Skin of body (tissue), 3 donors: ENCODE measurements around the gene POU6F2. TPM values are rescaled to one million over a fixed set of nuclear protein-coding genes. Genes with fewer than 3 reads are reported as not detected.

Experiments
- DNase-seq: peaks from one replicate; lab custom pipeline; 2025; lab: John Stamatoyannopoulos, UW
- small RNA-seq: library from RNA; depleted of rRNA; stranded (forward); fragments of <200 nt; gene quantifications from one replicate; pipeline ENCODE3, GENCODE V24; 2014; ENCODE audit warnings: low replicate concordance
- total RNA-seq: library from RNA; depleted of rRNA; stranded (reverse); fragments of >200 nt; gene quantifications from one replicate; pipeline ENCODE4 v1.2.3, GENCODE V29; 2014

POU6F2 gene
- total RNA-seq, 1 donor from 2014 or later: 0.20 TPM

DNA sequence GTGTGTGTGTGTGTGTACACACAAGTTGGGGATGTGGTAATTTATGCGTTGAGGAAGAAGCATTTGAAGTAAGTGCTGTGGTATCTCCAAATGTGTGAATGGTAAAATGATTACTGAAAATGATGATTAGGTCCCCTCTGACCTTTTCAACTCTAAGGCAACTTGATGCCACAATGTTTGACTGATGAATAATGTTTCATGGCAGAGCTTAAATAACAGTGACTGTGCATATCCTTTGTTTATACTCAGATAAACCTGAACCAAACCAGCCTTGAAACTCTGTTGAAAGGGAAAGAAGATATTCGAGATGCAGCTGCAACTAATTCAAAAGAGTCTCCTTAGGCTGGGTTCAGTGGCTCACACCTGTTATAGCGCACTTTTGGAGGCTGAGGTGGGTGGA lies 523.6 kb downstream of the POU6F2 start:
- DNase-seq: no peak

DNA sequence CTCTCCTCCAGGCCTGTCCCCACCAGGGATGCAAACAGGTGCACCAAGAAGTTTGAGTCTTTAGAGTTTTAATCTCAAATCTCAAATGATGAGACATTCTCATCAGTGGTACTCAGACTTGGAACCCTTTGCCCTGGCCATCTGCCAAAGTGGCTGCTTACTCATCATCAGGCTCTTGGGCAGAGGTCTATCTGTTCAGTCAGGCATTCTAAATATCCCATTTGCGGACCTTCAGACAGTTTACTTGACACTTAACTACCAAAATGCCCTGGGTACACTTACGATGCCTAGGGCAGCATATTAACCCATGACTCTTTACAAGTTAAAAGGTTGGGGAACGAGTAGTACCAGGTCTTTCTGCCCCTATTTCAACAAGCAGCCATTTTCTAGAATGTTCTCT lies 527.3 kb downstream of the POU6F2 start:
- DNase-seq: no peak

DNA sequence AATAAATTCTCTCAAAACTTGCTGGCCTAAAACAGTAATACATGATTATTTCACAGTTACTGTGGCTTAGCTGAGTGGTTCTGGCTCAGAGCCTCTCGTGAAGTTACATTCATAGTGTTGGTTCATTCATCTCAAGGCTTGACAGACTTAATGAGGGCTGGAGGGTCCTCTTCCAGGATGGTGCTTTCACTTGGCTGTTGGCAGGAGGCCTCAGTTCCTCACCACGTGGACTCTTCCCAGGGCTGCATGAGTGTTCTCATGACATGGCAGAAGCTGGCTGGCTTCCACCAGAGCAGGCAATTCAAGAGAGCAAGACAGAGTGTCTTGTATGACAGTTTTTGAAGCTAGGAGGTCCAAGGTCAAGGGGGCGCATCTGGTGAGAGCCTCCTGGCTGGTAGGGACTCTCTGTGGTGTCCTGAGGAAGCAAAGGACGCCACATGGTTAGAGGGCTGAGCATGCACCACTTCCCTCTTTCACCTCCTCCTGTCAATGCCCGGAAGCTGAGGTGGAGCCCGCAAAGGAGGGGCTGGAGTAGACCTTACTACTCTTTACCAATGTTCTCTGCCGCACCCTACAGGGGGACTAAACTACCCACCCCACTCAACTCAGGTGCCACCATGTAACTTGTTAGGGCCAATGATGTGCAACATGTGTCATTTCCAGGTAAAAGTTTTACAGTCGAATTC lies 530.3 kb downstream of the POU6F2 start:
- DNase-seq: no peak

DNA sequence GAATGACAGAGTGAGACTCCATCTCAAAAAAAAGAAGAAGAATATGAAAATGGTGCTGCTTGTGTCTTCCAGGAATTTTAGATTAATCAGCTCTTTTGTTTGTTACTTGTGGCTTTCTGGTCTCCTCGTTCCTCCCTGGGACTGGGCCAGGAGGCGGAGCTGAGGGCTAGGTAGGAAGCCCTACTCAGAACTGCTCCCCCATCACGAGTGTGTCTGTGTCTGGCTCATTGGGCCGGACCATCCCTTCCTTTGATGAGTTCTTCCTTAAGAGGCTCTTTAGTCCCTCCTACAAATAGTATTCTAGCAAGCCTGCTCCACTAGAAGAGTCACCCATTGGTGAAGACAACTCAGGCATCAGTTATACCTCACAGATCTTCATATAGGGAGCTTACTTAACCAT lies 531.7 kb downstream of the POU6F2 start:
- no peak for DNase-seq

DNA sequence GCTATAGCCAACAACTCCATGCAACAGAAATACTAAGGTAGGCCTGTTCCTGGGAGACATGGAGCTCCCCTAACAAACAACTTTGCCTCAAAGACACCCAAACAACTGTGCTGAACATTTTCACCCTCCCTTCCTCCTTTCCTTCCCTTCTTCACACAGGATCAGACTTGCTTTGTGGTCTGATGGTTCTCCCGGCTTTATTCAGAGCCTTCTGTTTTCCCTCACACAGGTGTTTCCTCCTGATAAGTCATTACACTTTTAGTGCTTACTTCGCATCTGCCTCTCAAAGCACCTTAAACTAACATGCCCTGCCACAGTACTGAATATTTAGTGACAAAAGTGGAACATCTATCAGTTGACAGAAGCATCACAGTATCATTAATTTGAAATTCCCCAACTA lies 532.2 kb downstream of the POU6F2 start:
- DNase-seq: no peak

DNA sequence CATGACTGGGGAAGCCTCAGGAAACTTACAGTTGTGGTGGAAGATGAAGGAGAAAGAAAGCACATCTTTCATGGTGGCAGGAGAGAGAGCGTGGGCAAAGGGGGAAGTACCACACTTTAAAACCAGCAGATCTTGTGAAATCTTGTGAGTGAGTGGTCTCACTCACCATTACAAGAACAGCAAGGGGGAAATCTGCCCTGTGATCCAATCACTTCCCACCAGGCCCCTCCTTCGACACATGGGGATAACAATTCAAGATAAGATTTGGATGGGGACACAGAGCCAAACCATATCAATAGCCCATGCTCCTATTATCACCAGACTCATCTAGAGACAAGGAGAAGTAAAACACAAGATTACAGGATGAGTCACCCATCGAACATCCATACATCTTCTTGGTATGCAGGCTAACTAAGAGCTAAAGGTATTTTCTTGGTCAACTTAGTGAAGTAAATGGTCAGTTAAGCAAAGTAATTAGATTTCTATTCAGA lies 533.2 kb downstream of the POU6F2 start:
- no peak for DNase-seq

DNA sequence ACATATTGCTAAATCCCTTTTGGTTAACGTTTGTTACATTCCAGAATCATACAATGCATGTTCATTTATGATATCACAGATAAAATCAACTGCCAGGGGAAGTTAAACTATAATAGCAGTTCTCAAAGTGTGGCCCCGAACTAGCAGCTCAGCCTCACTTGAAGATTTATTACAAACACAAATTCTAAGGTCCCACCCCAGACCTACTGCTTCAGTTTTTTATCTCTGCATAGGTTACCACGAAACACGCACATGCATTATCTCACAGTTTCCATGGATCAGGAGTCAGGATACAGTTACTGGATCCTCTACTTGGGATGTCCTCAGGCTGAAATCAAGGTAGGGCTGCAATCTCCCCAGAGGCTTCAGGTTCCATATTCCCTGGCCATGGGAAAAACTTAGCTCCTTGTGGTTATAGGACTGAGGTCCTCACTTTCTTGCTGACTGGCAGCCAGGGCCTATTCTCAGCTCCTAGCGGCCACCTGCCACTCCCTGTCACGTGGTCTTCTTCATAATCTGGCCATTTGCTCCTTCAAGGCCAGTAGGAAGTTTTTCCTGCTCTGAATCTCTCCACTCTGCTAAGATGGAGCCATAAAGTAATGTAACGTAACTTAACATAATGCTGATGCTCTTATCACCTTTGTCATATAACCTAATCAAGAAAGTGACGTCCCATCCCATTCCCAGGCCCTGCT lies 538.0 kb downstream of the POU6F2 start:
- no peak for DNase-seq

DNA sequence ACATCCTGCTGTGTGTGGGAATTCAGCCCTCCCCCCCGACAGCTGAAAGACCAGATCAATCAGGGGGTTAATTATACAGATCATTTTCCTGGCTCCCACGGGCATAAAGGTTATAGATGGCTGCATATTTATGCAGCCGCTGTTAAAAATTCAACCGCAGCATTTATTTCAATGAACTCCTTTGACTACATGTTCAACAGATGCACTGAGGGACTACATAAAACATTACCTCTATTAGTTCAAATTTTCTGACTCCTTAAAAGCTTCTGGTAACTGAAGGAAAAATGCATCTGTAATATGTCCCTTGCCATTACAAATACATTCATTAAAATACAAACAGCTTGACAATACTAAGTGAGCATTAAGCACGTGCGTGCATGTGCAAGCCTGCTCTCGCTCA lies 538.8 kb downstream of the POU6F2 start:
- DNase-seq: no peak

DNA sequence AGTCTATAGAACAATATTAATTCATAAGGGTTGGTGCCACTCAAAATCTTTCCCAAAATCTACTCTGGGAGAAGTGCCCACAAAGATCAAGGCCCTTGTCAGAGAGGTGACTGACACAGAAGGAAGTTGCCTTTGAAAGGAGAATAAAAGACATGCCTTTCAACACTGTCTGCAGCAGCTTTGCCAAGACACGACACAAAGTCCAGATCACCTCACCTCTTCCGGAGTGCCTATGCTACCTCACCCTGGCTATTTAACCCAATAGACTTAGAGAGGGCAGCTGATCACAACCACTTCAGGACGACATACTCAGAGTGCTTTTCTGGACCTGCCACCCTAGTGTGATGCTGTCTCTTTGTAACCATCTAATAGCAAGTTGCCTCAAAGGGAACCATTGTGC lies 539.5 kb downstream of the POU6F2 start:
- DNase-seq: no peak

Small RNAs within 50 kb of the gene (small RNA-seq; reads per million reads assigned to genes)
- not detected for gene SNORA20B

Other genes with a start within 250 kb of the POU6F2 start
- gene VPS41, start 68.7 kb upstream of the POU6F2 start, total RNA-seq: 44.6 TPM